Neutrophil (primary cell): ENCODE measurements around the gene ACACA.

Source experiments
- H3K27ac ChIP-seq: fragments of 200-600 bp; sonication (generic); 2 replicates; pipeline ENCODE4 v1.5.1; 2016; ENCODE audit warnings: mild to moderate bottlenecking, moderate library complexity
- H3K27me3 ChIP-seq: fragments of 200-600 bp; sonication (generic); 2 replicates; pipeline ENCODE4 v1.6.0; 2016; ENCODE audit warnings: mild to moderate bottlenecking
- H3K36me3 ChIP-seq: fragments of 200-600 bp; sonication (generic); 2 replicates; pipeline ENCODE4 v1.5.1; 2017
- H3K4me1 ChIP-seq, 2 experiments: fragments of 200-600 bp in 1 of 2; sonication (generic) in 1 of 2; 1 replicate in 1 of 2; 2 replicates in 1 of 2; pipeline versions ENCODE4 v1.5.1 to v1.6.1; 2013 to 2016; ENCODE audit warnings: low read depth in 1 of 2, low read length in 1 of 2, mild to moderate bottlenecking in 1 of 2, moderate library complexity in 1 of 2; ENCODE audit not compliant: control insufficient read depth in 1 of 2, insufficient read depth in 1 of 2
- H3K4me3 ChIP-seq, 2 experiments: fragments of 200-600 bp in 1 of 2; sonication (generic) in 1 of 2; 1 replicate in 1 of 2; 2 replicates in 1 of 2; pipeline ENCODE4 v1.5.1; 2013 to 2016; ENCODE audit warnings: low read depth in 1 of 2, low read length in 1 of 2, mild to moderate bottlenecking in 1 of 2, moderate library complexity in 1 of 2
- H3K9me3 ChIP-seq: fragments of 200-600 bp; sonication (generic); 2 replicates; pipeline ENCODE4 v1.5.1; 2016
- CTCF ChIP-seq: fragments of 200-600 bp; sonication (generic); IDR thresholded peaks from 2 replicates; pipeline ENCODE4 v1.5.1; 2016; ENCODE audit warnings: antibody characterized with exemption

The ACACA gene

GRCh38 chr17:37100231-37100630 is 306.4 kb downstream of the ACACA start:
- Histone ChIP-seq H3K4me3 (no peak overlapping the region), H3K36me3 (no peaks in the 10 kb centered on the region), H3K27ac (no peak overlapping the region), H3K4me1 (peaks cover 0 to 4% of the 10 kb centered on the region in 2 experiments), H3K27me3 (no peaks in the 10 kb centered on the region), H3K9me3 (no peaks in the 10 kb centered on the region)
- no peak for TF ChIP-seq CTCF

DNA sequence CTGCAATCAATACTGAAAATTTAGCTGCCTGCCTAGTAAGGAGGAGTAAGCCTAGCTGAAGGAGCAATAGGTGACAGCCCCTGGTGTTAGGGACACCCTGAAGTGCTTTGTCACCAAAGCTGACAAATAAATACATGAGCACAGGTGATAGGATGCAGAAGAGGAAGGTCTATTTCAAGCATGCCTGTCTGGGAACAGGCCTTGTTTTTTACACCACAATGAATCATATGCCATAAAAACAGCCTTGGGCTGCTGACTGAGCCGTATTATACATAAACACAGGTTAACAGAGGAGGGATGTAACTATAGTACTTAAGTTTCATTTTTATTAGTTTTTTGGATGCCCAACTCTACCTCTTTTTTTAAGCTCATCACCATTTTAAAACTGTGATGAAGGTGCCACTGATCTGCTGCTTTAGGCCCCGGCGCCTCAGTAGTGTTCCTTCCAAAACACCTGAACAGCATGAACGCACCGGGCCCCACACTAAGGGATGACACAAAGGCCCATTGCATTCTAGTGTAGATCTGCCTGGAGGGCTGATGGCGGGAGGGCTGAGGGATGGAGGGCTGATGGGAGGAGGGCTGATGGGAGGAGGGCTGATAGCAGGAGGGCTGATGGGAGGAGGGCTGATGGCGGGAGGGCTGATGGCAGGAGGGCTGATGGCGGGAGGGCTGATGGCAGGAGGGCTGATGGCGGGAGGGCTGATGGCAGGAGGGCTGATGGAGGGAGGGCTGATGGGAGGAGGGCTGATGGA is 307.5 kb downstream of the ACACA start:
- no peaks in the 10 kb centered on the region for H3K36me3 ChIP-seq
- H3K27me3 ChIP-seq, result no peaks in the 10 kb centered on the region
- H3K27ac ChIP-seq, result no peak overlapping the region
- no peak overlapping the region for H3K4me3 ChIP-seq
- peaks cover 0 to 4% of the 10 kb centered on the region in 2 experiments for H3K4me1 ChIP-seq
- no peaks in the 10 kb centered on the region for H3K9me3 ChIP-seq
- TF ChIP-seq CTCF, result no peak

DNA sequence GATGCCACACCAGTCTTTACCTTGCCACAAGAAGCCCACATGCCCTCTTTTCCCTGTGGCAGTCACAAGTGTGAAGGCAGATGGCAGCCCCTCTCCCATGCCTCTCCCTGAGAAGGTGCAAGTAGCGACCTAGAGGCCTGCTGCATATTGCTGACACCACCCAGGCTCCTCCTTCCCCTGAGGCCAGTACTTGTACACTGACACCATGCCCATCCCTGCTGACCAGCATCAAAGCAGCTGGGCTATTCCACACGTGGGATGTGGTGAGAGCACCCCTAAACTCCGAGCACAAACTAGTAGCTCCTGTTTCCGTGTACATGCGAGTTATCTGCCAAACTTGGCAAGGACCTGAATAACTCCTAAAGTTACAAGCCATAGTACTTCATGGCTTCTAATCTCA is 308.5 kb downstream of the ACACA start:
- Histone ChIP-seq H3K36me3 (no peaks in the 10 kb centered on the region), H3K27me3 (no peaks in the 10 kb centered on the region), H3K27ac (no peak overlapping the region), H3K9me3 (no peaks in the 10 kb centered on the region), H3K4me1 (peaks cover 0 to 4% of the 10 kb centered on the region in 2 experiments), H3K4me3 (no peak overlapping the region)
- TF ChIP-seq CTCF, result no peak

DNA sequence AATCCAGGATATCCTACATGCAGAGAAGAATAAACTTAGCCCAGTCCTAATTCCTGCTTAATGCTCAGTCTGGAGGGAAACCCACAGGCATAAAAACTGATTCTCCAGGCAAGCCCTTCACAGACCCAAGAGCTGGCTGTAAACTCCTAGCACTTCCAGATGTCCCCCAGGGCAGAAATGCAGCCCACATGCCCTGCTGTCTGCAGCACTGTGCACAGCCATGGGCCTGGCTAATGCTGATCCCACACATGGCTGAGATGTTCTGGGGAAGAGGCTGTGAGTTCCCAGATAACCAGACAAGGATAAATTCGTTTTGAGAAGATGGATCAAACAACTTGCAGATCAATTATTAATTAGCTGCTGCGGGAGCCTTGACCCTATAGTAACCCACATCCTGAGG is 309.5 kb downstream of the ACACA start:
- Histone ChIP-seq H3K4me1 (peaks cover 0 to 4% of the 10 kb centered on the region in 2 experiments), H3K4me3 (no peak overlapping the region), H3K27ac (no peak overlapping the region), H3K27me3 (no peaks in the 10 kb centered on the region), H3K36me3 (no peaks in the 10 kb centered on the region), H3K9me3 (no peaks in the 10 kb centered on the region)
- TF ChIP-seq CTCF, result no peak

- H3K36me3 ChIP-seq, result no peaks in the 10 kb centered on the region
- no peaks in the 10 kb centered on the region for H3K9me3 ChIP-seq
- TF ChIP-seq CTCF, result no peak
- peaks cover 2 to 10% of the 10 kb centered on the region in 2 experiments for H3K4me1 ChIP-seq
- H3K27ac ChIP-seq, result no peak overlapping the region
- H3K27me3 ChIP-seq, result no peaks in the 10 kb centered on the region
- H3K4me3 ChIP-seq, result no peak overlapping the region
Measured at GRCh38 chr17:37096071-37096470, 310.6 kb downstream of the ACACA start.
